Smooth muscle cell (in vitro differentiated cells): ENCODE data around the gene RAB32. TPM values are rescaled to one million over a fixed set of nuclear protein-coding genes. Genes with fewer than 3 reads are reported as not detected.

Experiments
- DNase-seq: peaks from one replicate; lab custom pipeline; 2025; ENCODE audit not compliant: unreplicated experiment; lab: John Stamatoyannopoulos, UW
- H2AFZ ChIP-seq: fragments of 200-600 bp; sonication (generic); 2 replicates; pipeline ENCODE4 v1.6.0; 2016; ENCODE audit warnings: antibody characterized with exemption, low read depth, mild to moderate bottlenecking
- H3F3A ChIP-seq: fragments of 200-600 bp; sonication (generic); 2 replicates; pipeline ENCODE4 v1.6.0; 2017; ENCODE audit warnings: antibody characterized with exemption, low read depth
- H3K27ac ChIP-seq: fragments of 200-600 bp; sonication (generic); 2 replicates; pipeline ENCODE4 v1.5.1; 2016; ENCODE audit warnings: low read depth, mild to moderate bottlenecking
- H3K27me3 ChIP-seq: fragments of 200-600 bp; sonication (generic); 2 replicates; pipeline ENCODE4 v1.6.1; 2016; ENCODE audit warnings: low read depth, mild to moderate bottlenecking
- H3K36me3 ChIP-seq: fragments of 200-600 bp; sonication (generic); 2 replicates; pipeline ENCODE4 v1.5.1; 2016; ENCODE audit warnings: low read depth
- H3K4me1 ChIP-seq: fragments of 200-600 bp; sonication (generic); 2 replicates; pipeline ENCODE4 v1.5.1; 2016; ENCODE audit warnings: low read depth
- H3K4me2 ChIP-seq: fragments of 200-600 bp; sonication (generic); 2 replicates; pipeline ENCODE4 v1.6.0; 2016; ENCODE audit warnings: mild to moderate bottlenecking
- H3K4me3 ChIP-seq: fragments of 200-600 bp; sonication (generic); 2 replicates; pipeline ENCODE4 v1.5.1; 2016; ENCODE audit warnings: mild to moderate bottlenecking
- H3K79me2 ChIP-seq: fragments of 200-600 bp; sonication (generic); 2 replicates; pipeline ENCODE4 v1.6.0; 2016; ENCODE audit warnings: low read depth, mild to moderate bottlenecking
- H3K9ac ChIP-seq: fragments of 200-600 bp; sonication (generic); 2 replicates; pipeline ENCODE4 v1.6.0; 2016; ENCODE audit warnings: low read depth
- H3K9me3 ChIP-seq: fragments of 200-600 bp; sonication (generic); replicated peaks from 2 replicates; pipeline ENCODE4 v1.5.1; 2016; ENCODE audit warnings: low read depth
- H4K20me1 ChIP-seq: fragments of 200-600 bp; sonication (generic); 2 replicates; pipeline ENCODE4 v1.6.0; 2016; ENCODE audit warnings: low read depth
- CTCF ChIP-seq: fragments of 200-600 bp; sonication (generic); IDR thresholded peaks from 2 replicates; pipeline ENCODE4 v1.5.1; 2017; ENCODE audit warnings: borderline replicate concordance, mild to moderate bottlenecking, antibody characterized with exemption; ENCODE audit not compliant: insufficient read depth, poor library complexity, severe bottlenecking
- WGBS: methylation state at CpG from one replicate; pipeline ENCODE4 v1.1.7; 2016; ENCODE audit warnings: low lambda C conversion rate; 5-methylcytosine and 5-hydroxymethylcytosine counted together
- polyA plus RNA-seq: library from polyadenylated mRNA; unstranded; fragments of >200 nt; fragmentation: Nextera tagmentation; extraction: Ambion mirVana; gene quantifications from 2 replicates; pipeline ENCODE4 v1.2.1, GENCODE V29; 2016
- total RNA-seq: library from RNA; depleted of rRNA; stranded (reverse); fragments of >200 nt; gene quantifications from 2 replicates; pipeline ENCODE4 v1.2.3, GENCODE V29; 2014

The RAB32 gene
- total and polyA plus RNA-seq, 2 experiments from 2014 or later = 154 to 316 TPM

GRCh38 chr6:146544616-146545182 lies 1.1 kb downstream of the RAB32 start:
- DNase-seq = no peak
- H3K4me2 ChIP-seq = peak overlapping the region; percentile 88
- H3K9me3 ChIP-seq = no peaks in the 10 kb centered on the region

GRCh38 chr6:146545581-146545980 lies 1.9 kb downstream of the RAB32 start:
- Histone ChIP-seq H2AFZ (no peak overlapping the region), H3K27me3 (no peaks in the 10 kb centered on the region), H3K36me3 (peaks cover 12% of the 10 kb centered on the region), H3K27ac (peak overlapping the region; percentile 96), H3K9ac (peak overlapping the region; percentile 91), H3K4me1 (peaks cover 12% of the 10 kb centered on the region), H3K9me3 (no peaks in the 10 kb centered on the region), H3F3A (peaks cover 3% of the 10 kb centered on the region), H3K4me3 (peak overlapping the region; percentile 95), H3K79me2 (peaks cover 57% of the 10 kb centered on the region), H4K20me1 (peaks cover 30% of the 10 kb centered on the region), H3K4me2 (peak overlapping the region; percentile 88)
- WGBS = 11% methylated on average over 5 of the region's 5 CpGs
- no peak for DNase-seq
- TF ChIP-seq CTCF = no peak

More at GRCh38 chr6:146544616-146545182, 1.1 kb downstream of the RAB32 start:
- peaks cover under 1% of the 10 kb centered on the region for H3F3A ChIP-seq
- WGBS = 32% methylated on average over 9 of the region's 11 CpGs
- H3K79me2 ChIP-seq = peaks cover 48% of the 10 kb centered on the region
- H3K27ac ChIP-seq = peak overlapping the region; percentile 96
- no peaks in the 10 kb centered on the region for H3K27me3 ChIP-seq
- peaks cover 12% of the 10 kb centered on the region for H3K4me1 ChIP-seq
- peaks cover 27% of the 10 kb centered on the region for H4K20me1 ChIP-seq
- H2AFZ ChIP-seq = no peak overlapping the region
- H3K9ac ChIP-seq = peak overlapping the region; percentile 91
- H3K4me3 ChIP-seq = peak overlapping the region; percentile 95
- no peak for TF ChIP-seq CTCF
- peaks cover 7% of the 10 kb centered on the region for H3K36me3 ChIP-seq

GRCh38 chr6:146546443-146547043 lies 2.9 kb downstream of the RAB32 start:
- no peaks in the 10 kb centered on the region for H3K27me3 ChIP-seq
- no peak overlapping the region for H2AFZ ChIP-seq
- no peak for TF ChIP-seq CTCF
- H3K79me2 ChIP-seq = peaks cover 67% of the 10 kb centered on the region
- H3K9me3 ChIP-seq = no peaks in the 10 kb centered on the region
- peaks cover 3% of the 10 kb centered on the region for H3F3A ChIP-seq
- peaks cover 37% of the 10 kb centered on the region for H4K20me1 ChIP-seq
- peaks cover 12% of the 10 kb centered on the region for H3K36me3 ChIP-seq
- peaks cover 12% of the 10 kb centered on the region for H3K4me1 ChIP-seq
- WGBS = 28% methylated on average over 3 of the region's 3 CpGs
- H3K4me3 ChIP-seq = peak overlapping the region; percentile 95
- no peak for DNase-seq
- peak overlapping the region; percentile 91 for H3K9ac ChIP-seq
- peak overlapping the region; percentile 88 for H3K4me2 ChIP-seq
- peak overlapping the region; percentile 96 for H3K27ac ChIP-seq
